A549 treated with dexamethasone at 1 μM for 4 hours (cell line): ENCODE data around the gene ACP3. TPM values are rescaled to one million over a fixed set of nuclear protein-coding genes. Genes with fewer than 3 reads are reported as not detected.

Source experiments
- total RNA-seq: library from RNA; stranded (reverse); fragments of 200-300 nt; extraction: Qiagen RNA extraction; gene quantifications from 5 replicates; pipeline ENCODE4 v1.2.3, GENCODE V29; 2022

ACP3 gene, protein sequence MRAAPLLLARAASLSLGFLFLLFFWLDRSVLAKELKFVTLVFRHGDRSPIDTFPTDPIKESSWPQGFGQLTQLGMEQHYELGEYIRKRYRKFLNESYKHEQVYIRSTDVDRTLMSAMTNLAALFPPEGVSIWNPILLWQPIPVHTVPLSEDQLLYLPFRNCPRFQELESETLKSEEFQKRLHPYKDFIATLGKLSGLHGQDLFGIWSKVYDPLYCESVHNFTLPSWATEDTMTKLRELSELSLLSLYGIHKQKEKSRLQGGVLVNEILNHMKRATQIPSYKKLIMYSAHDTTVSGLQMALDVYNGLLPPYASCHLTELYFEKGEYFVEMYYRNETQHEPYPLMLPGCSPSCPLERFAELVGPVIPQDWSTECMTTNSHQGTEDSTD
- 0.02 to 0.06 TPM (median 0.06 TPM) in 3 of 5 replicates, not detected in the others for total RNA-seq

DNA sequence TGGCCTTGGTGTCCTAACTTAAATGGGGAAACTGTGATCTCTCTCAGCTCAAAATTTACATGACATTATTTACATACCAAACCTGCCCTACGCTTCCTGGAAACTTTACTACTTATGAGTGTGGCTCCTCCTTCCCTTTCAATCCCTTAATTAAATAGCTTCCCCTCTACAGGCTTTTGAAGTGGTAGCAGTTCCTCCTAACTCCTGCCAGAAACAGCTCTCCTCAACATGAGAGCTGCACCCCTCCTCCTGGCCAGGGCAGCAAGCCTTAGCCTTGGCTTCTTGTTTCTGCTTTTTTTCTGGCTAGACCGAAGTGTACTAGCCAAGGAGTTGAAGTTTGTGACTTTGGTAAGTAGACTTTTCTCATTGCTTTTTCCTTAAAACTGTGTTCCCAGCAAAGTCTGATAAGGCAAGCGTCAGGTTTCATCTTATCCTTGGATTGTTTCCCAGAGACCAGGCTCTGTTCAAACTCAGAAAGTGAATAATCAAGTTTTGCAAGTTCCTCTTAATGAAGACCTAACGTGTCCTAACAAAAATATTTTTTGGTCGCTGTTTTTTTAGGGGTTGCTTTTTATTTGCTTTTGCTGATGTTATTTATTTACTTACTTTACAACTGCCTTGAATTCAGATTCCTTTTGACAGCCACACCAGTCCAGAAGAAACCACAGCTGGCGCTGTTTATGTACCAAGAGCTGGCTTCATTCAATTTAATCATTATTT, at the start of gene ACP3:
TSS of gene ACP3 (plus strand) at position 179 of the 720 bp plus-strand sequence. CDS start at position 229, 50 bp downstream.

Other genes starting within 250 kb of the ACP3 start
- gene DNAJC13, start 100.1 kb downstream of the ACP3 start, total RNA-seq, result 11.3 to 16.0 TPM (median 13.8 TPM) in 5 replicates